Ovary (tissue), 9 donors: ENCODE data around the gene WAS. TPM values are rescaled to one million over a fixed set of nuclear protein-coding genes. Genes with fewer than 3 reads are reported as not detected.

Experiments used
- DNase-seq, 5 donors: peaks; one replicate each; pipeline ENCODE4 v3.0.0-alpha.2; 2019 to 2020
- H3K27ac ChIP-seq, 2 donors: fragments of 200-600 bp; one replicate each; pipeline versions ENCODE4 v1.5.1 to v1.8.0; 2019 to 2022
- H3K27me3 ChIP-seq: fragments of 200-600 bp; one replicate; pipeline ENCODE4 v1.8.0; 2022
- H3K36me3 ChIP-seq: fragments of 200-600 bp; sonication (generic); one replicate; pipeline ENCODE4 v1.5.1; 2019
- H3K4me1 ChIP-seq: one replicate; pipeline ENCODE4 v1.8.1; 2013; ENCODE audit warnings: mild to moderate bottlenecking, moderate library complexity; ENCODE audit not compliant: insufficient read depth
- H3K4me3 ChIP-seq: fragments of 200-600 bp; sonication (generic); one replicate; pipeline ENCODE4 v1.5.1; 2017
- H3K9me3 ChIP-seq, 2 donors: fragments of 200-600 bp in 1 of 2; sonication (generic) in 1 of 2; one replicate each; pipeline versions ENCODE4 v1.5.1 to v1.8.1; 2013 to 2019; ENCODE audit warnings: mild to moderate bottlenecking in 1 of 2, moderate library complexity in 1 of 2
- EP300 ChIP-seq: sonication (generic); formaldehyde crosslinking; IDR thresholded peaks from one replicate; pipeline ENCODE4 v1.6.1; 2017; ENCODE audit warnings: antibody characterized with exemption
- POLR2A ChIP-seq: fragments of 450-650 bp; IDR thresholded peaks from one replicate; pipeline ENCODE4 v1.6.1; 2017; ENCODE audit warnings: antibody characterized with exemption, mild to moderate bottlenecking, moderate library complexity
- WGBS, 3 donors: extraction: QIAGEN DNeasy Blood & Tissue Kit in 1 of 3; methylation state at CpG; one replicate each; pipeline versions ENCODE4 v1.1.5 to v1.1.7; 2013 to 2017; 5-methylcytosine and 5-hydroxymethylcytosine counted together
- intact Hi-C, 4 donors: fragments of 100-400 bp; cut with DNase I; formaldehyde crosslinking; loops; one replicate each; pipeline versions ENCODE4 v1.11.0 to v1.15.1; 2022 to 2023
- polyA plus RNA-seq, 2 donors: library from polyadenylated mRNA; stranded (reverse); fragments of 200-250 nt in 1 of 2; fragments of 350-450 nt in 1 of 2; fragmentation: Illumina TruSeq in 1 of 2; extraction: RNeasy Lipid Tissue Mini Kit (QIAGEN cat#74804) in 1 of 2; gene quantifications; one replicate each; pipeline ENCODE4 v1.2.3, GENCODE V29; 2013 to 2014
- total RNA-seq, 7 donors: library from RNA; depleted of rRNA in 2 of 7; stranded (reverse); fragments of >200 nt in 2 of 7; fragmentation: NEBNext Ultra II Directional in 3 of 7; extraction: Animal tissue kit (Norgen Biotek cat#: 25700) in 3 of 7; gene quantifications; one replicate each; pipeline versions ENCODE4 v1.1.0 to v1.2.4, GENCODE V29; 2016 to 2023
- TF ChIP-seq, protein P1 (sequence below), 3 donors: fragments of 450-650 bp in 2 of 3; fragments of 200-600 bp in 1 of 3; IDR thresholded peaks; one replicate each; pipeline versions ENCODE4 v1.5.1 to v1.8.0; 2016 to 2022; ENCODE audit warnings: antibody characterized with exemption in 3 of 3, mild to moderate bottlenecking in 1 of 3
- donor health status: DM: no; HTN: no; CAD: no; lungs with moderate emphysema.
- donor health status: DM: no; HTN: no; CAD: no.
- donor health status: Bipolar disorder and iron deficiency.
- donor health status: DM: yes; HTN: yes; CAD: no.
- donor health status: DM: no; HTN: no; CAD: no.
- donor health status: DM: yes; HTN: yes; CAD: no.

Gene WAS
- total and polyA plus RNA-seq, 9 donors, result 0.95 to 7.7 (median 3.1) TPM

DNA sequence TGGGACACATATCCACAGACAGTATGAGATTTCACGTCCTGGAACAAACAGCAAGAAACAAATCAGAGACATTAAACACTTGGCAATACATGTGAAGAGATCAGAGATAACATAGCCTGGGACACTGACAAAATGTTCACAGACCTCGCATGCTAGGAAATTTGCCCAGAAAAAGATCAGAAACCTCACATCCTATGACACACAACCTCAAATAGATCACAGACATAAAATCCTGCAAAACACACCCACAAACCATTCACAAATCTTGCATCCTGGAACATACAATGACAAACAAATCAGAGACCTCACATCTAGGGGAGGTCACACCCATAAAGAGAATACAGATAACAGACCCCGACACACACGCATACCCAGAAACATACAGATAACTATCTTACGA lies 31.0 kb downstream of the WAS start:
- WGBS, 3 donors, result 56 to 58% (median 57%) methylated on average over 5 of the region's 5 CpGs
- H3K27me3 ChIP-seq, result no peaks in the 10 kb centered on the region
- no peak overlapping the region for H3K4me3 ChIP-seq
- no peaks in the 10 kb centered on the region for H3K4me1 ChIP-seq
- no peak overlapping the region for H3K27ac ChIP-seq
- TF ChIP-seq POLR2A (no peak), EP300 (no peak)
- TF ChIP-seq, protein P1, sequence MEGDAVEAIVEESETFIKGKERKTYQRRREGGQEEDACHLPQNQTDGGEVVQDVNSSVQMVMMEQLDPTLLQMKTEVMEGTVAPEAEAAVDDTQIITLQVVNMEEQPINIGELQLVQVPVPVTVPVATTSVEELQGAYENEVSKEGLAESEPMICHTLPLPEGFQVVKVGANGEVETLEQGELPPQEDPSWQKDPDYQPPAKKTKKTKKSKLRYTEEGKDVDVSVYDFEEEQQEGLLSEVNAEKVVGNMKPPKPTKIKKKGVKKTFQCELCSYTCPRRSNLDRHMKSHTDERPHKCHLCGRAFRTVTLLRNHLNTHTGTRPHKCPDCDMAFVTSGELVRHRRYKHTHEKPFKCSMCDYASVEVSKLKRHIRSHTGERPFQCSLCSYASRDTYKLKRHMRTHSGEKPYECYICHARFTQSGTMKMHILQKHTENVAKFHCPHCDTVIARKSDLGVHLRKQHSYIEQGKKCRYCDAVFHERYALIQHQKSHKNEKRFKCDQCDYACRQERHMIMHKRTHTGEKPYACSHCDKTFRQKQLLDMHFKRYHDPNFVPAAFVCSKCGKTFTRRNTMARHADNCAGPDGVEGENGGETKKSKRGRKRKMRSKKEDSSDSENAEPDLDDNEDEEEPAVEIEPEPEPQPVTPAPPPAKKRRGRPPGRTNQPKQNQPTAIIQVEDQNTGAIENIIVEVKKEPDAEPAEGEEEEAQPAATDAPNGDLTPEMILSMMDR (IDR thresholded peaks at IDR 0.05), result no peak
- H3K9me3 ChIP-seq, result no peaks in the 10 kb centered on the region
- DNase-seq, result no peak
- intact Hi-C loops, result no loop called here
- H3K36me3 ChIP-seq, result no peaks in the 10 kb centered on the region

DNA sequence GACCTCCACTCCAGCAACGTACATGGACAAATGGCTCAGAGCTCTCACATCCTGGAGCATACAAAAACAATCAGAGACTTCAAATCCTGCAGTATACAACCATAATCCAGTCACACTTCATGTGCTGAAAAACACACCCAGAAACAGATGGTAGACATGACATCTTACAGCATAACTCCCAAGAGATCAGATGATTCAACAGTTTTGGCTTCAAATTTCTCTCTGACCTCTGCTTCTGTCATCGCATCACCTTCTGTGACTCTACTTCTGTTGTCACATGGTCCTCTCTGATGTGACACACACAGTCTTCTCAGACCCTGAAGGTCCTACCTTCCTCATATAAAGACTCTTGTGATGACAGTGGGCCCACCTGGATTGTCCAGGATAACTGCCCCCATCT lies 31.5 kb downstream of the WAS start:
- Histone ChIP-seq H3K4me3 (no peak overlapping the region), H3K36me3 (no peaks in the 10 kb centered on the region), H3K27me3 (no peaks in the 10 kb centered on the region), H3K4me1 (no peaks in the 10 kb centered on the region), H3K9me3 (no peaks in the 10 kb centered on the region), H3K27ac (no peak overlapping the region)
- no peak for DNase-seq
- intact Hi-C loops, result no loop called here
- TF ChIP-seq, protein P1 (IDR thresholded peaks at IDR 0.05), result no peak
- TF ChIP-seq EP300, result no peak
- TF ChIP-seq POLR2A, result no peak
- 56 to 69% (median 65%) methylated on average over 2 of the region's 2 CpGs for WGBS, 3 donors

DNA sequence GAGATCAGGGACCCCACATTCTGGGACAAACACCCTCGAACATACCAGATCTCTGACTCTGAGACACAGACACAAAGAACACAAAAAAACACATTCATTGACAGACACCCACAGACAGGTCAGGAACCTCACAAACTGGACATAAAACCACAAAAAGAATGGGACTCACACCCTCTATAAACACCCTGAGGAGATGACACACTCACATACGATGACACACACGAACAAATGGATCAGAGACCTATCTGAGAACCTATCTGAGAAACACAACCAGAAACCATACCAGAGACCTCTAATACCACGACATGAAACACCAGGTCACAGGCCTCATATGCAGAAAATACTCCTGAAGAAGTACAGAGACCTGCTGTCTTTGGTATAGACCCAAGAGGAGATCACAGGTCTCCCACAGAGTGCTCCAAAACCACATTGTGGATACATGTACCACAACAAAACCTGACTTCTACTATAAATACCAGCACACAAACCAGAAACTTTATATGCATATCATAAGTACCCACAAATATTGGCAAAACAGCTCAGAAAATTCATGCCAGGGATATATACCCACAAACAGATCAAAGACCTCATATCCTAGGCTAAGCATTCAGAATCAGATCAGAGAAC lies 32.4 kb downstream of the WAS start:
- H3K27me3 ChIP-seq, result no peaks in the 10 kb centered on the region
- TF ChIP-seq EP300 (no peak), POLR2A (no peak)
- TF ChIP-seq, protein P1 (IDR thresholded peaks at IDR 0.05), result no peak
- intact Hi-C loops, result no loop called here
- H3K36me3 ChIP-seq, result no peaks in the 10 kb centered on the region
- H3K9me3 ChIP-seq, result no peaks in the 10 kb centered on the region
- no peaks in the 10 kb centered on the region for H3K4me1 ChIP-seq
- WGBS, 3 donors, result 64 to 71% (median 67%) methylated on average over 4 of the region's 4 CpGs
- no peak for DNase-seq
- no peak overlapping the region for H3K4me3 ChIP-seq
- H3K27ac ChIP-seq, result no peak overlapping the region

DNA sequence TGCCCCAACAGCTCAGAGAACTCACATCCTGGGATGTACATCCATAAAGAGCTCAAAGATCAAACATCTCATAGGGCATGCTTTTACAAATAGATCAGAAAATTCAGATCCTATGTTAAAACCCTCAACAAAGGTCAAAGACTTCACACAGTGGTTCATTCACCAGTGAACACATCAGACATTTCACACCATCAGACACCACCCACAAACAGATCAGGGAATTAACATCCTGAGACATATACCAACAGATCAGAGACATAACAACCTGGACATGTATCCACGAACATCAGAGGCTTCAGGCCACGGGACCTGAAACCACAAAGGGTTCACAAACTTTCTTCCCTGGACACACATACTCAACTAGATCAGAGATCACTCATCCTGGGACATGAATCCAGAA lies 36.4 kb downstream of the WAS start:
- intact Hi-C loops, result no loop called here
- no peak for DNase-seq
- H3K27ac ChIP-seq, result no peak overlapping the region
- TF ChIP-seq EP300, result no peak
- TF ChIP-seq, protein P1 (IDR thresholded peaks at IDR 0.05), result no peak
- no peak for TF ChIP-seq POLR2A
- 53 to 63% (median 53%) methylated on average over 2 of the region's 2 CpGs for WGBS, 3 donors
- H3K4me1 ChIP-seq, result no peaks in the 10 kb centered on the region
- H3K36me3 ChIP-seq, result no peaks in the 10 kb centered on the region
- H3K4me3 ChIP-seq, result no peak overlapping the region
- H3K9me3 ChIP-seq, result no peaks in the 10 kb centered on the region
- H3K27me3 ChIP-seq, result no peaks in the 10 kb centered on the region
